A549 (cell line): Measurements from ENCODE around the gene GMEB2.

ENCODE experiments used
- CBX8 ChIP-seq: fragments of 200-600 bp; sonication (generic); IDR thresholded peaks from 2 replicates; pipeline ENCODE4 v1.6.1; 2016
- REST ChIP-seq: fragments of 200-600 bp; sonication (generic); IDR thresholded peaks from 2 replicates; pipeline ENCODE4 v1.6.1; 2016; ENCODE audit warnings: antibody characterized with exemption, mild to moderate bottlenecking, moderate library complexity
- ZNF302 ChIP-seq: fragments of 250-450 bp; sonication (Bioruptor Pico); IDR thresholded peaks from 2 replicates; pipeline ENCODE4 v1.9.0; 2021; ENCODE audit warnings: inconsistent platforms, mild to moderate bottlenecking, moderate library complexity

DNA sequence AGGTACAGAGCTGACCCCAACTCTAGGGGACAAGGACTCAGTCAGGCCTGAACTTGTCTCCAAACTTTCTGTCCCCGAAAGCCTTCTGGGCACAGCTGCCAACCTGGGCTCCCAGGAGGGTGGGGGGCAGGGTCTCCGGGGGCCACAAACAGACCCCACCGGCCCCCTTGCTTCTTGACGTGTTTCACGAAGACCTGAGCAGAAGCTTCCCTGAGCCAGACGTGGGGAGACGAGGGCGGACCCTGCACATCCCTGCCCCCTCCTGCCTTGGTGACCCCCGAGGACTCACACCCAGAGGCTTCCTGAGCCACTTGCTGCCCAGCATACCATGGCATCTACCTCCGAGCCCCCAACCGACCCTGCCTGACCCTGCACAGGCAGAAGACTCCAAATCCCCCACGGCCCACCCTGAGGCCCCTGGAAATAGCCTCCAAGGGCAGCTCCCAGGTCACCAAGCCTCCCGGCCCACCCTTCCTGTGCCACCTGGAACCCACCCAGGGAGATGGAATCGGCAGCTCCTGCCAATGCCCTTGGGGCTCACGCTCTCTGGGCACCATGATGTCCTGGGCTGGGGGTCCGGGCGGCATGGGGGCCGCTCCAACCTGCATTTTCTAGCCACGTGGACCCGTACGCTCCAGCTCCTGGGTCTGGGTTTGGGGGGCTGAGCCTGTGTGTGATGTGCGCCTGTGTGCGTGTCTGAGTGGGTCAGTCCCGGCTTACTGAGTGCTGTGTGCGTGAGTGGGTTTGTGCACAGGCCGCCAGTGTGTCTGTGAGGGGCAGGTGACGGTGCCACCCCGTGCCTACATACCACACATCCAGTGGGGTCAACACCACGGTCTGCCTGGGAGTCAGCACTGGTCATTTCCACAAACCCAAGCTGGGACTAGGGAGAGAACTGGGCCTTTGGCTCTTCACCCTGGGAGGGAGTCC, 87.2 kb downstream of the GMEB2 start:
- no peak for TF ChIP-seq CBX8
- TF ChIP-seq REST = no peak
- TF ChIP-seq ZNF302 (CRISPR knock-in tag) = no peak
